Measurements from ENCODE around the gene WDR87. TPM values are rescaled to one million over a fixed set of nuclear protein-coding genes. Genes with fewer than 3 reads are reported as not detected.
"Not testable (repeated sequence)": the region's sequence is repeated elsewhere in the genome, so short reads cannot be mapped to it uniquely, and the experiment has no call there.

WDR87 gene
- total RNA-seq, 1 experiment from 2014 or later, result not detected

- in situ Hi-C loops (cut with HindIII; ENCODE audit: low sequenced_read_pairs), result no loop called here
- no peak for DNase-seq (ENCODE audit: low spot score)
These were observed 26.9 kb upstream of the WDR87 start for GRCh38 chr19:37932985-37933936.

- in situ Hi-C loops (cut with HindIII; ENCODE audit: low sequenced_read_pairs), result no loop called here
- peak; percentile 91 for DNase-seq (ENCODE audit: low spot score)
These were observed 25.7 kb upstream of the WDR87 start for GRCh38 chr19:37931881-37932655.

- no peak for DNase-seq (ENCODE audit: low spot score)
- in situ Hi-C loops (cut with HindIII; ENCODE audit: low sequenced_read_pairs), result no loop called here
These were observed 24.0 kb upstream of the WDR87 start for GRCh38 chr19:37930416-37930815.

- DNase-seq (ENCODE audit: low spot score), result no peak
These were observed 23.0 kb upstream of the WDR87 start for GRCh38 chr19:37929355-37929923.

GRCh38 chr19:37928527-37929286 lies 22.3 kb upstream of the WDR87 start:
- in situ Hi-C loops (cut with HindIII; ENCODE audit: low sequenced_read_pairs), result no loop called here
- peak; percentile 24 for DNase-seq (ENCODE audit: low spot score)

More at GRCh38 chr19:37929355-37929923, 23.0 kb upstream of the WDR87 start:
- in situ Hi-C loops (cut with HindIII; ENCODE audit: low sequenced_read_pairs), result no loop called here

- in situ Hi-C loops (cut with HindIII; ENCODE audit: low sequenced_read_pairs), result no loop called here
- DNase-seq (ENCODE audit: low spot score), result no peak
These were observed 20.3 kb upstream of the WDR87 start for GRCh38 chr19:37926711-37927110.

GRCh38 chr19:37926255-37926654 lies 19.9 kb upstream of the WDR87 start:
- no peak for DNase-seq (ENCODE audit: low spot score)
- in situ Hi-C loops (cut with HindIII; ENCODE audit: low sequenced_read_pairs), result no loop called here

- in situ Hi-C loops (cut with HindIII; ENCODE audit: low sequenced_read_pairs), result no loop called here
- no peak for DNase-seq (ENCODE audit: low spot score)
These were observed 18.8 kb upstream of the WDR87 start for GRCh38 chr19:37925212-37925611.

- in situ Hi-C loops (cut with HindIII; ENCODE audit: low sequenced_read_pairs); DNase-seq (ENCODE audit: low spot score): not testable (repeated sequence)
These were observed 18.2 kb upstream of the WDR87 start for GRCh38 chr19:37924573-37924972.

GRCh38 chr19:37920591-37921450 lies 14.4 kb upstream of the WDR87 start:
- no peak for DNase-seq (ENCODE audit: low spot score)
- in situ Hi-C loops (cut with HindIII; ENCODE audit: low sequenced_read_pairs), result no loop called here

GRCh38 chr19:37914908-37915307 lies 8.5 kb upstream of the WDR87 start:
- in situ Hi-C loops (cut with HindIII; ENCODE audit: low sequenced_read_pairs), result no loop called here
- DNase-seq (ENCODE audit: low spot score), result no peak

- DNase-seq (ENCODE audit: low spot score), result no peak
- in situ Hi-C loops (cut with HindIII; ENCODE audit: low sequenced_read_pairs), result no loop called here
These were observed 3.3 kb upstream of the WDR87 start for GRCh38 chr19:37909661-37910199.

GRCh38 chr19:37907735-37908455 lies 1.5 kb upstream of the WDR87 start:
- no peak for DNase-seq (ENCODE audit: low spot score)
- in situ Hi-C loops (cut with HindIII; ENCODE audit: low sequenced_read_pairs), result no loop called here

- in situ Hi-C loops (cut with HindIII; ENCODE audit: low sequenced_read_pairs), result no loop called here
- DNase-seq (ENCODE audit: low spot score), result peak; percentile 95
These were observed 708 bp upstream of the WDR87 start, which contains the start of gene SIPA1L3 for GRCh38 chr19:37906869-37907734. Gene SIPA1L3, plus strand, starts transcription at chr19:37907208. Its CDS starts 174,358 bp downstream, at chr19:38081566.

- in situ Hi-C loops (cut with HindIII; ENCODE audit: low sequenced_read_pairs), result no loop called here
- no peak for DNase-seq (ENCODE audit: low spot score)
These were observed 3.3 kb downstream of the WDR87 start for GRCh38 chr19:37903096-37903495.

GRCh38 chr19:37902668-37903067 lies 3.7 kb downstream of the WDR87 start:
- in situ Hi-C loops (cut with HindIII; ENCODE audit: low sequenced_read_pairs), result no loop called here
- DNase-seq (ENCODE audit: low spot score), result peak; percentile 79
